NCI-H345 treated with DMSO at 0.1 percent for 48 hours (cell line): Measurements from ENCODE around the gene ZNG1C.
"Not testable (repeated sequence)": the region's sequence is repeated elsewhere in the genome, so short reads cannot be mapped to it uniquely, and the experiment has no call there.

Experiments used
- DNase-seq: peaks from one replicate; lab custom pipeline; 2025; ENCODE audit not compliant: unreplicated experiment; lab: John Stamatoyannopoulos, UW

ZNG1C gene

GRCh38 chr9:68241683-68242082 lies at the start of gene ZNG1C:
TSS of gene ZNG1C (plus strand) at chr9:68241983. CDS start at chr9:68242032, 49 bp downstream.
- DNase-seq, result not testable (repeated sequence)

GRCh38 chr9:68242437-68242836 lies 654 bp downstream of the ZNG1C start:
- DNase-seq, result not testable (repeated sequence)

GRCh38 chr9:68281041-68281440 lies 39.3 kb downstream of the ZNG1C start:
- not testable (repeated sequence) for DNase-seq

- DNase-seq, result not testable (repeated sequence)
Observed at GRCh38 chr9:68302567-68302966, 60.8 kb downstream of the ZNG1C start, which contains the start of gene FOXD4L3. TSS of gene FOXD4L3 (plus strand) at chr9:68302867. CDS start at chr9:68302952, 85 bp downstream.

- DNase-seq, result not testable (repeated sequence)
Observed at GRCh38 chr9:68303771-68304170, 62.0 kb downstream of the ZNG1C start.

- not testable (repeated sequence) for DNase-seq
Observed at GRCh38 chr9:68304212-68304611, 62.4 kb downstream of the ZNG1C start.

- not testable (repeated sequence) for DNase-seq
Observed at GRCh38 chr9:68304777-68305176, 63.0 kb downstream of the ZNG1C start.

- DNase-seq, result not testable (repeated sequence)
Observed at GRCh38 chr9:68305680-68306285, 64.0 kb downstream of the ZNG1C start.

GRCh38 chr9:68306391-68306964 lies 64.7 kb downstream of the ZNG1C start:
- not testable (repeated sequence) for DNase-seq

- DNase-seq, result not testable (repeated sequence)
Observed at GRCh38 chr9:68307127-68307526, 65.3 kb downstream of the ZNG1C start.

- DNase-seq, result not testable (repeated sequence)
Observed at GRCh38 chr9:68307654-68308053, 65.9 kb downstream of the ZNG1C start.

GRCh38 chr9:68311208-68311607 lies 69.4 kb downstream of the ZNG1C start:
- DNase-seq, result not testable (repeated sequence)

- DNase-seq, result not testable (repeated sequence)
Observed at GRCh38 chr9:68318209-68318608, 76.4 kb downstream of the ZNG1C start.

- DNase-seq, result not testable (repeated sequence)
Observed at GRCh38 chr9:68323749-68324148, 82.0 kb downstream of the ZNG1C start.

- not testable (repeated sequence) for DNase-seq
Observed at GRCh38 chr9:68324518-68324917, 82.7 kb downstream of the ZNG1C start.

GRCh38 chr9:68329106-68329505 lies 87.3 kb downstream of the ZNG1C start:
- DNase-seq, result not testable (repeated sequence)

GRCh38 chr9:68330531-68331173 lies 88.9 kb downstream of the ZNG1C start:
- DNase-seq, result not testable (repeated sequence)

GRCh38 chr9:68332122-68332521 lies 90.3 kb downstream of the ZNG1C start:
- not testable (repeated sequence) for DNase-seq

GRCh38 chr9:68335935-68336334 lies 94.2 kb downstream of the ZNG1C start:
- DNase-seq, result not testable (repeated sequence)

- not testable (repeated sequence) for DNase-seq
Observed at GRCh38 chr9:68336639-68337339, 95.0 kb downstream of the ZNG1C start.

GRCh38 chr9:68338000-68338399 lies 96.2 kb downstream of the ZNG1C start:
- DNase-seq, result not testable (repeated sequence)
